B cell (primary cell): ENCODE data around the gene UBAC2.

Experiments
- EZH2 ChIP-seq: IDR thresholded peaks from 2 replicates; pipeline ENCODE4 v1.6.1; 2012; ENCODE audit warnings: borderline replicate concordance, low read depth, mild to moderate bottlenecking, moderate library complexity, low read length; ENCODE audit not compliant: insufficient read depth, poor library complexity, severe bottlenecking
- TF ChIP-seq, protein P1 (sequence below): fragments of 200-600 bp; IDR thresholded peaks from one replicate; pipeline ENCODE4 v1.8.0; 2022; ENCODE audit warnings: antibody characterized with exemption, mild to moderate bottlenecking

- no peak for TF ChIP-seq EZH2
- TF ChIP-seq, protein P1, sequence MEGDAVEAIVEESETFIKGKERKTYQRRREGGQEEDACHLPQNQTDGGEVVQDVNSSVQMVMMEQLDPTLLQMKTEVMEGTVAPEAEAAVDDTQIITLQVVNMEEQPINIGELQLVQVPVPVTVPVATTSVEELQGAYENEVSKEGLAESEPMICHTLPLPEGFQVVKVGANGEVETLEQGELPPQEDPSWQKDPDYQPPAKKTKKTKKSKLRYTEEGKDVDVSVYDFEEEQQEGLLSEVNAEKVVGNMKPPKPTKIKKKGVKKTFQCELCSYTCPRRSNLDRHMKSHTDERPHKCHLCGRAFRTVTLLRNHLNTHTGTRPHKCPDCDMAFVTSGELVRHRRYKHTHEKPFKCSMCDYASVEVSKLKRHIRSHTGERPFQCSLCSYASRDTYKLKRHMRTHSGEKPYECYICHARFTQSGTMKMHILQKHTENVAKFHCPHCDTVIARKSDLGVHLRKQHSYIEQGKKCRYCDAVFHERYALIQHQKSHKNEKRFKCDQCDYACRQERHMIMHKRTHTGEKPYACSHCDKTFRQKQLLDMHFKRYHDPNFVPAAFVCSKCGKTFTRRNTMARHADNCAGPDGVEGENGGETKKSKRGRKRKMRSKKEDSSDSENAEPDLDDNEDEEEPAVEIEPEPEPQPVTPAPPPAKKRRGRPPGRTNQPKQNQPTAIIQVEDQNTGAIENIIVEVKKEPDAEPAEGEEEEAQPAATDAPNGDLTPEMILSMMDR, result no peak
These were observed 195.8 kb downstream of the UBAC2 start for GRCh38 chr13:99396446-99396845.
